Right lung (tissue), 10 donors: ENCODE results near the gene ACSL1. TPM values are rescaled to one million over a fixed set of nuclear protein-coding genes. Genes with fewer than 3 reads are reported as not detected.
A peak's percentile ranks its signal among the peaks of the same experiment; 100 is the strongest.

ENCODE experiments used
- DNase-seq, 2 donors: peaks; one replicate each; pipeline ENCODE4 v3.0.0-alpha.2; 2013
- long read RNA-seq, 8 donors: transcript quantifications; one replicate each; lab custom pipeline, GENCODE V29; 2026
- polyA plus RNA-seq, 5 donors: library from polyadenylated mRNA; unstranded; fragments of 120-200 nt; gene quantifications; one replicate each; pipeline versions ENCODE4 v1.2.1 to v1.2.3, GENCODE V29; 2013; ENCODE audit warnings: inconsistent platforms in 1 of 5, low replicate concordance in 1 of 5; ENCODE audit not compliant: insufficient read length in 5 of 5, insufficient read depth in 1 of 5

ACSL1 gene
- polyA plus RNA-seq = 10 to 100 TPM; 15.5 to 34.1 (median 21.6) TPM
- long read RNA-seq, donor 1, partial matches to known transcripts = 0 of 3 reads
- long read RNA-seq, donor 1, other reads (novel, unspliced or antisense) = 0 of 3 reads
- long read RNA-seq, donor 2 = 0 reads
- long read RNA-seq, donor 3 = 0 reads
- long read RNA-seq, donor 4, partial matches to known transcripts = 0 of 2 reads
- long read RNA-seq, donor 4, other reads (novel, unspliced or antisense) = 0 of 2 reads
- long read RNA-seq, donor 5, partial matches to known transcripts = 0 of 2 reads
- long read RNA-seq, donor 5, other reads (novel, unspliced or antisense) = 0 of 2 reads
- long read RNA-seq, donor 6, partial matches to known transcripts = 9 of 10 reads
- long read RNA-seq, donor 6, other reads (novel, unspliced or antisense) = 0 of 10 reads
- long read RNA-seq, donor 7 = 0 reads
- long read RNA-seq, donor 8, partial matches to known transcripts = 0 of 2 reads
- long read RNA-seq, donor 8, other reads (novel, unspliced or antisense) = 0 of 2 reads

DNA sequence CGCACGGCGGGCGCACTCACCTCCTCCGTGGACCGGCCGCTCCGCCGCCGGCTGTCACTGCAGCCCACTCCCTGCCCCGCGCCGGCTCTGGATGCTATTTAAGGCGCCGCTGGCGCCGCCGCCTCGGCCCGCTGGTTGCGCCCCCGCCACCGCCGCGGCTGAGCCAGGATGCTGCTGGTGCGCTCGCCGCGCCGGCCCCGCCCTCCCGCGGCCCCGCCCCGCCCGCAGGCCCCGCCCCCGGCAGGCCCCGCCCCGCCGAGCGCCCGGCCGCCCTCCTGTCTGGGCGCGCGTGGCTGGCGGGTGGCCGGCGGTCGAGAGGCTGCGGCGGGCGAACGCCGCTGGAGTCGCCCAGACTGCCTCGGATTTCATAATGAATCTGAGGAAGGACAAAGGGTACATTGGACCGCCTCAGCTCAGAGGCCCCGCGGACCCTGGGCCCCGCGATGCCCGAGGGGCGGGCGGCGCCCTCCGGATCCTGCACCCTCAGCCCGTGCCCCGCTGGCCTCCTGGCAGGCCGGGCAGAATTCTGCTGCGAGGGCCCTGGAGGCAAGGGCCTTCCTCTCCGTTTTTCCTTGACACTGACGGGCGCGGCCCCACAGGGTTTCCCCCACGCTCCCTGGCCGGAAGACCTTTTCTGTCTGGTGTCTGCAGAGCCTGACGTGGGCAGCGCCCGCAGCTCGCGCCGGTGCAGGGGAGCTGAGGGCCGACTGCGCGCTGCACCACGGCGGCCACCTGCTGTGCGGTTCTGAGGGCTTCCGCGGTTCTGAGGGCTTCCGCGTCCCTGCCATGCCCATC is at the start of gene ACSL1:
Gene ACSL1, minus strand, starts transcription at position 73 of the 795 bp plus-strand sequence. CDS start 22,454 bp downstream, outside the sequence.
- peak; percentile 52 to 58 for DNase-seq

GRCh38 chr4:184873054-184873453 is 47.3 kb upstream of the ACSL1 start:
- no peak for DNase-seq

DNA sequence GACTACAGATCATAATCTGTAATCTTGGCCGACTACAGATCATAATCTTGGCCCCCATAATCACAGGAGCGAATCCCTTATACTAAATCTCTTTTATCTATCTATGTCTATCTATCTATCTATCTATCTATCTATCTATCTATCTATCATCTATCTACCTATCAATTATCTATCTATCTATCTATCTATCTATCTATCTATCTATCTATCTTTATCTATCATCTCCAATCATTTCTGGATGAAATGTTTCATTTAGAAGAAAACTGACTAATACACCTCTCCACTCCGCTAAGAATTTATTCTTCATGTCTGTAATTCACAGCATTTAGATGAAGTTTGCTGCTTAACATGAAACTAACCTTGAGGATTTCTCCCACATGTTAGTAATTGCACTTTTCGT is 45.0 kb upstream of the ACSL1 start:
- DNase-seq = no peak

DNA sequence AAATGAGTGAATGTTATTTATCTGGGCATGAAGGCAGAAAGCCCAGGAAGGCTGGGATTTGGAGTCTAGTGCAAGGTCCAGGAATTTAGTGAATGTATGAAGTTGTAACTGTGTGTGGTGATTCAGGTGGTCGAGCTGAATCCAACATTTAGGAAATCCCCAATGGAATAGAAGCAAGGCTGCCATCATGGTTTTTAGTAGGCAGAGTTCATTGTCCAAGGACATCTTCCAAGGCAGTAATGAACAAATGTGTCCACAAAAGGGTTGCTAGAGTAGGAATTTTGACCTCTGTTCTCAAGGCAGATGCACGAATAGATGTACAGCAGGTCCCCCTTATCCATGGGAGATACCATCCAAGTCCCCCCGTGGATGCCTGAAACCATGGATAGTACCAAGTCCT is 42.9 kb upstream of the ACSL1 start:
- no peak for DNase-seq

- DNase-seq = no peak
Measured at GRCh38 chr4:184863916-184864315, 38.1 kb upstream of the ACSL1 start.

GRCh38 chr4:184861047-184861446 is 35.3 kb upstream of the ACSL1 start:
- no peak for DNase-seq

DNA sequence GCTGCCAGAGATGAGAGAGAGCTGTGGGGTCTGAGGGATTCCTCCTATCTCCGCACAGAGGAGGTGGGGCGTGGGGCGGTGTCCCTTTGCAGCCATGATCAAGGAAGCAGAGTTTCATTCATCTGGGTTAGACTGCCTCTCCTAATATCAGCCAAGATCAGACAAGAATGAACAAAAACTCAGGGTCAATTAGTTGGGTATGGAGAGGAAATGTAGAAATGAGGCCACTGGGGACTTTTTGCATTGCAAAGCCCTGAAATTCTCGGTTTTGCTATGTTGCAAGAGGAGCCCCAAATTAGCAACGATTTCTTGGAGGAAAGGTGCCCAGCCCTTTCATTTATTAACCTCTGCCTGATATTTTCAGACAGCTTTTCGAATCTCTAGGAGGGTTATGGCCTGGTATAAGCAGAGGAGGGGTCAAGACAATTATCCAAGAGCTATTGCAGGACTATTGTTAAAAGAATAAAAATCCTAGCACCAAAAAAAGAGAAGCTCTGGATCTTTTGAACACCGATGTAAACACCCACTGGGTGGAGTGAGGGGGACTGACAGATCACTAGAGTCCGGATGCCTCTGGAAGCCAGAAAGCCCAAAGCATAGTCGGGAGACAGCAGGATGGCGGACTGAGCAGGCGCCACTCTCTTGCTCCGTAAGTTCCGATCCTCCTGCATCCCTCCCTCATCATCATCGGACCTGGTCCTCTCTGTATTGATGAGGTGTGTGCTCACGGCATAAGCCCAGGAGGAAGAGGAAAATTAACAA is 34.4 kb upstream of the ACSL1 start:
- no peak for DNase-seq

GRCh38 chr4:184857441-184858121 is 31.8 kb upstream of the ACSL1 start:
- DNase-seq = no peak

- no peak for DNase-seq
Measured at GRCh38 chr4:184856277-184856609, 30.5 kb upstream of the ACSL1 start.

- DNase-seq = no peak
Measured at GRCh38 chr4:184854673-184855072, 28.9 kb upstream of the ACSL1 start.

DNA sequence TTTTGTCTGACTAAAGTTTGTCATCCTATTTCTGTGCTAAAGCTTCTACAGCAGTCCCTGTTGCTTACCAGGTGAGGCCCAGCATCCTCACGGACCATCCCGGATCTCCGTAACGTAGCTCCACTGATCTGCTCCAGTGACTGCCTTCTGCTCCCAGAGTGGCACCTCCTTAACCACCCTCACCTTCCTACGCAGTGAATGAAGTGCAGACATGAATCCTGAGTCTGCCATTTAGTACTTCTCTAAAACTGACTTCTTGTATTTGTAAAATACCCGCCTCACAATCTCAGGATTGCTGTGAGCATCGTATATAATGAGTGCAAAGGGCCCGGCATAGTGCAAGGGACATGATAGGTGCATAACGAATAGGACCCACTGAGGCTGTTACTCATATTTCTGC is 27.7 kb upstream of the ACSL1 start:
- DNase-seq = no peak

- DNase-seq = no peak
Measured at GRCh38 chr4:184851886-184852285, 26.1 kb upstream of the ACSL1 start.

GRCh38 chr4:184851200-184851541 is 25.4 kb upstream of the ACSL1 start:
- no peak for DNase-seq

DNA sequence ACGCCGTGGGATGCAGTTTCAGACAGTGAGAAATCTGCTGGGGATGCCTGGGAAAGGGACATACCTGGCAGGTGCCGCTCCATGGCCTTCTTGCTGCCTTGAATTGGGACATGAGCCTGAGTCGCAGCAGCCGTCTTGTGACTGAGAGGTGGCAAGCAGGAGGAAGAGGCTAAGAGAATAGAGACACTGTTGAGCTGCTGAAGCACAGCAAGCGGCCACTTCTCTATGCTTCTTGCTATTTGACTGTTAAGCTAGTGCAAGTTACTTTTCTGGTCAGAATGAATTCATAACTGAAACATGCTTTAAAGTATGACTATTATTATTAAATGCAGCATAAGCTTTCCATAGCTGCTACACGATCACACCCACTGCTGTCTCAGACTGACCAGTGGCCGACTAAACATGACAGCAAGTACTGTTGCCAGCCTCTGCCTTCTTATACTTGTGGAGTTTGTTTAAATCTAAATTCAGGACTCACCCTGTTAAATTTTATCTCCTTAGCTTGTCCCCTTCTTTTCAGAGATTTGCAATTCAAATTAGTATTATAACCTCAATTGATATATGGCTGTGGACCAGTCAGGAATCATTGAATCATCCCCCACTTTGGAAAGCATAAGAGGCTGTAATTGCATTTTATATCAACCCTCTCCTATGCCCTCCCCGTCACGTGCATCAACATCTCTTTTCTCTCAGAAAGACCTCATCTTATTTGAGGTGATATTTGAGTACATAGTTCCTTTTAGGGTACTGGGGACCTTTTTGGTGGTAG is 24.8 kb upstream of the ACSL1 start:
- no peak for DNase-seq

DNA sequence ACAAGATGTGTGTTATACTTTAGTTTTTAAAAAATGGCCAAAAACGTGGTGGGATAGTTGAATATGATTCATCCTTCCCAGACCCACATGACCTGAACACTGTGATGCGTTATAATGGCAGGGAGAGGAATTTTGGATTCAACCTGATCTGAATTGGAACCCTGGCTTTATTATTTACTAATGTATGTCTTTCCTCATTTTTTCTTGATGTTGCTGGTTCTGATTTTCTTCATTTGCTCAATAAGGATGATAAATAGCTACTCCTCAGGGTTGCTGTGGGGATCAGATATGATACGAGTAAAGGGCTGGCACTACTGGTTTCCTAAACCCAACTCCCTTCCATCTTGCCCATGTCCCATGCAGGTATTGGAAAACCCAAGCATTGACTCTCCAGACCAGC is 24.2 kb upstream of the ACSL1 start:
- DNase-seq = no peak

- no peak for DNase-seq
Measured at GRCh38 chr4:184849185-184849584, 23.4 kb upstream of the ACSL1 start.

DNA sequence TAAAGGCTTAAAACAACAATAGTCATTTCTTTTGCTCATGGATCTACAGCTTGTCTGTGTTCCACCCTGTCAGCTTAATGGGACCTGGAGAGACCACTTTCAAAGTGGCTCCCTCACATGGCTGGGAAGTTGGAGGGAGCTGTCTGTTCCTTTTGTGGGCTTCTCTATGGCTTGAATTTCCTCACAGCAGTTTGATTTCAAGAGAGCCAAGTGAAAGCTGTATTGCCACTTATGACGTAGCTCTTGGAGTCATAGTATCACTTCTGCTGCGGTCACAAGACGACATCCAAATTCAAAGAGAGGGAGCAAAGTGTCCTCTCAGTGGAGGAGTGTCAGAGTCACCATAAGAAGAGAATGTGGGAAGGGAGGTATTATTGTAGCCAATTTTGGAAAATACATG is 22.7 kb upstream of the ACSL1 start:
- DNase-seq = no peak

DNA sequence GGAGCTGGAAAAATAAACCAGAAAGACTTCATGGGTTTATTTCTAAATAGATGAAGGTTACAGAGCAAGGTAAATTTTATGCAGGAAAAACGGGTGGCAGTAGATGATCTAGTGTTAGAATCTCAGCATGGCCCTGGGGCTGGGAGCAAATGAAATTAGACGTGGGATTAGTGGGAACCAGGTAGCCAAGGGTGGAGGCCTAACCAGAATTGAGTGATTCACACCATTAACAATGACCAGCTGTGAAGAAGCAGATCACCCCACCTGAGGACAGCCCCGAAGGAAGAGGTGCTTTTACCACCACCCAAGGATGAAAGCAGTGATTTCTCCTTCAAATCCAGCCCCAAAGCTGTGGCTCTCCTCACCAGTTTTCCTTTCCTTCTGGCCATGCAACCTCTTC is 20.8 kb upstream of the ACSL1 start:
- no peak for DNase-seq

GRCh38 chr4:184845367-184846021 is 19.7 kb upstream of the ACSL1 start:
- no peak for DNase-seq

GRCh38 chr4:184844742-184845141 is 19.0 kb upstream of the ACSL1 start:
- DNase-seq = no peak
